GM18907 (cell line): Measurements from ENCODE around the gene NADK.

ENCODE experiments used
- ATAC-seq: cut with Tn5 transposase; IDR thresholded peaks from one replicate; pipeline ENCODE4 v1.9.1; 2021; ENCODE audit warnings: mild to moderate bottlenecking, moderate library complexity; ENCODE audit not compliant: unreplicated experiment

NADK gene

GRCh38 chr1:1786836-1787605, 8.8 kb upstream of the NADK start:
- no peak for ATAC-seq

GRCh38 chr1:1785666-1786065, 7.4 kb upstream of the NADK start:
- no peak for ATAC-seq

GRCh38 chr1:1784933-1785332, 6.7 kb upstream of the NADK start:
- ATAC-seq: no peak

- no peak for ATAC-seq
Observed at GRCh38 chr1:1783320-1783719, 5.0 kb upstream of the NADK start.

- ATAC-seq: no peak
Observed at GRCh38 chr1:1782399-1783221, 4.3 kb upstream of the NADK start.

- ATAC-seq: no peak
Observed at GRCh38 chr1:1781526-1781903, 3.2 kb upstream of the NADK start.

- ATAC-seq: no peak
Observed at GRCh38 chr1:1780598-1781525, 2.6 kb upstream of the NADK start.

- peak; percentile 40 for ATAC-seq
Observed at GRCh38 chr1:1779691-1780597, 1.7 kb upstream of the NADK start.

GRCh38 chr1:1779320-1779675, 1.0 kb upstream of the NADK start:
- no peak for ATAC-seq

- ATAC-seq: peak; percentile 61
Observed at GRCh38 chr1:1778663-1779319, 521 bp upstream of the NADK start.

GRCh38 chr1:1777583-1777899, 729 bp downstream of the NADK start:
- ATAC-seq: no peak

GRCh38 chr1:1776672-1777582, 1.3 kb downstream of the NADK start:
- ATAC-seq: no peak

- ATAC-seq: no peak
Observed at GRCh38 chr1:1775327-1776226, 2.7 kb downstream of the NADK start.

GRCh38 chr1:1773874-1774273, 4.4 kb downstream of the NADK start:
- no peak for ATAC-seq

GRCh38 chr1:1771096-1771495, 7.2 kb downstream of the NADK start:
- no peak for ATAC-seq

GRCh38 chr1:1770102-1770501, 8.2 kb downstream of the NADK start:
- no peak for ATAC-seq

- no peak for ATAC-seq
Observed at GRCh38 chr1:1768249-1768992, 9.8 kb downstream of the NADK start.
